NCI-H1694 treated with DMSO at 0.1 percent for 48 hours (cell line): ENCODE measurements around the gene ARRDC3.
"Not testable (repeated sequence)": the region's sequence is repeated elsewhere in the genome, so short reads cannot be mapped to it uniquely, and the experiment has no call there.

Source experiments
- DNase-seq: peaks from one replicate; lab custom pipeline; 2025; lab: John Stamatoyannopoulos, UW

Gene ARRDC3

GRCh38 chr5:91383027-91383955 is at the start of gene ARRDC3:
Gene ARRDC3, minus strand, starts transcription at chr5:91383317. Its CDS starts 225 bp downstream, at chr5:91383092.
- peak; percentile 86 for DNase-seq

DNA sequence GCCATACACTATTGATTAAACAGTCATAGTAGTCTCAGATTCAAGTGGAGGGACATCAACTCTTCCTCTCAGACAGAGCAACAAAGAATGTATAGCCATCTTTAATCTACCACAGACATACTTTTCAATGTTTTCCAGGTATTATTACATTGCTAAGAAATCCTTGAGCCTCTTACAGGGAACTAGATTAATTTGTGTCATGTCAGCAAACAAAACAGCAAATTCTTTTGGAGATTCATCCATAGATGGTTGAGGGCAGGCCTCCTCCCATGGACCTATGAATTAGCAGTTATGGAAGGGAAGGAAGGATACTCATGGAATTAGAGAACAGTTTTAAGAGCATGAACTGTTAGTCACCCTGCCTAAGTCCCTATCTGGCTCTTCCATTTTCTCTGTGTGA is 47.8 kb upstream of the ARRDC3 start:
- no peak for DNase-seq

DNA sequence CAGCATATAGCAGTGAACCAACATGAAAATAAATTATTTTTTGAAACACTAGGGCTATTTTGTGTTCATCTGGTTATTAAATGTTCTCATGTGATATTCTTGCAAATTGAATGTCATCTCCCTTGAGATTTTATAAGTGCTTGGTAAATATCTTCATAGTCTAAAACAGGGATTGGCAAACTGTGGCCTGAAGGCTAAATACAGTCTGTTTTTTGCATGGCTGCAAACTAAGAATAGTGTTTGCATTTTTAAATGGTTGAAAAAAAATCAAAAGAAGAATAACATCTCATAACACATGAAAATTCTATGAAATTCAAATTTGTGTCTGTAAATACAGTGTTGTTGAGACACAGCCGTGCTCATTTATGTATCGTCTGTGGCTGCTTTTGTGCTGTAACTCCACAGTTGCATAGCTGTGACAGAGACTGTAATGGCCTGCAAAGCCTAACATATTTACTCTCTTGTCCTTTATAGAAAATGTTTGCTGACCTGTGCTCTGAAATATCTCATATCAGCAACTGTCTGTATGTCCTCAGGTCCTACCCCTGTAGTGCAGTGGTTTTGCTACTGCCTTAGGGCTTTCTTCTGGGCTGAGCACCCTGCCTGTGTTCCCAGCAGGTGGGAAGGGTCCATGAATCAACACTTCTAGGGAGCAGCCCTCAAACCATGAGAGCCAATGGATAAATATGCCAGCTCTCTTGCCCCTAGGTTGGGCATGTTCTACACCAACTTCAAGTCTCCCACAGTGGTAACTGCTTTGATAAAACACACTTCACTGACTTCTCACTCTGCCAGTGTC is 41.7 kb upstream of the ARRDC3 start:
- no peak for DNase-seq

DNA sequence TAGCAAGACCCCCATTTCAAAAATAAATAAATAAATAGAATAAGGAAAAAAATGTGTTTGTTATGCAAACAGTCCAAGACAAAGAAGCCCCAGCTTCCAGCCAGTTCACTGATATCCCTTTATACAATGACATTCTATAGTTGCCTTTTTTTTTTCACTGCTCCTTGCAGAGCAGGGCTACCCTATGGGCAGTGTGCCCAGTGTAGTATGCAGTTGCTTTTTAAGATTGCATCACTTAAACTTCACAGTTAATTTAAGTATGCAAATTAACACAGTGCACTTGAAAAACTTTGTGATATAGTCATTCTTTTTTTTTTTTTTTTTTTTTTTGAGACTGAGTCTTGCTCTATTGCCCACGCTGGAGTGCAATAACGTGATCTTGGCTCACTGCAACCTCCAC is 40.8 kb upstream of the ARRDC3 start:
- no peak for DNase-seq

DNA sequence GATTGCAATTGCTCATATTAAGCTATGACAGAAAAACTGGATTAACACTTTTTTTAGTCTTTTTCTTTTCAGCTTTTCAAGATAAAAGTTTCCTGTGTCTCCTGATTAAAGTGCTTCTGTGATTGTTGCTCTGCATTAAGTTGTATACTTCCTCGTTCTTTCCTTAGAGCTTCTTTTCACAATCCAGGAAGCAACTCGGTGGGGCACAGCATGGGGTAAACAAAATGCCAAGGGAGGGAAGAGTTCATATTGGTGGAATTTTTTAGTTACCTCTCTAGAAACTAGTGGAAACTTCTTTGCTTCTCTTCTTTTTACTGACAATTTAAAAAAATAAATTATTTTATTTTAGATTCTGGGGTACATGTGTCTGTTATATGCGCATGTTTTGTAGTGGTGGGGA is 37.8 kb upstream of the ARRDC3 start:
- no peak for DNase-seq

GRCh38 chr5:91419571-91420537 is 36.7 kb upstream of the ARRDC3 start:
- peak; percentile 27 for DNase-seq

DNA sequence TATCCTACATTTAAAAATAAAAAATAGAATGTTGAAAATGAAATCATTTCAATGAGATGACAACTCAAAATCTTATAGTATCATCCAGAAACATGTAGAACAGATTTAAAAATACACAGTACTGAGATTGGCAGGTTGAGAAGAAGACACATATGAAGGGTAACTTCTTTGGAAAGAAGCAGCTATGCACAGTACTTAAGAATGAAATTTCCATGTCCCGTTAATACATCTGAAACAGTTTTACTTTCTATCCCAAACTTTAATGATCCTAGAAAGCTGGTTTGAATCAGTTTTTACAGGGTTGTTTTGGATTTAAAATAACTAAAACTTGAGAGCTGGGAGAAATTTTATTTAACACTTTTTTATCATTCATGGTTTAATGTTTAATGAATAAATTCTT is 36.0 kb upstream of the ARRDC3 start:
- DNase-seq = no peak

- DNase-seq = no peak
Observed at GRCh38 chr5:91418158-91418557, 35.0 kb upstream of the ARRDC3 start.

DNA sequence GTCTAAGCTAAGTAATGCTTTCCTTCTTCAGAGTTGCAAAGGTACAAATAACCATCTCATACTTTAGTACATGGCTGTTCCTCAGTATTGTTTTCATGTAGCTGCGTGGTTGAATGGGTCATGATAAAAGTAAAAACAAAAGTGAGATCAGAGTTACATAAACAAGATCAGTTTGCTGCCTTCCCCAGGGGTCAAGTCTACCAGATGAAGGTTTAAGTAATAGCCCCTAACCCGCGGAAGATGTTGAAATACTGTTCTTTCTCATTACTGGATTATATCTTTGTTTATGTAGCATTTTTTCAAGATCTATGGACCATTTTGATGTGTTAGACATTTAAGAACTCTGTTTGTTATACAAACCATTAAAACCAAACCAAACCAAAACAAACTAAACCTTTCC is 34.1 kb upstream of the ARRDC3 start:
- no peak for DNase-seq

- DNase-seq = no peak
Observed at GRCh38 chr5:91416491-91416890, 33.4 kb upstream of the ARRDC3 start.

DNA sequence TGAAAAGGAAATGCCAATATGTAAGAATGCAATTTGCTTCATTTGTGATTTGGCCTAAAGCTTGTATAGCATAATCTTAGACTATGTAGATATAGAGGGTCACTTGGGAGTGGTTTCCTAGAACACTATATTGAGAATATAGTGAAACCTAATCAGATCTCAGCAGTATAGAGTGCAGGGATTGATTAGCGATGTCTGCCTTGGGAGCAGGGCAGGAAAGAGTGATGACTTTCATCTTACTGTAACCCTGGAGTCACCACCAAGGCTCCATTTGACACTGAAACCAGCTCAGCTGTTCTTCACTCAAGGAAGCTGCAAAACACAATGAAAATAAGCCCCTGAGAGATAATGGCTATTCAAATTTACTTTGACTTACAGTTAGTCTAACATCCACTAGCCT is 26.2 kb upstream of the ARRDC3 start:
- DNase-seq = no peak

- DNase-seq = no peak
Observed at GRCh38 chr5:91408710-91409109, 25.6 kb upstream of the ARRDC3 start.

- no peak for DNase-seq
Observed at GRCh38 chr5:91407204-91407603, 24.1 kb upstream of the ARRDC3 start.

DNA sequence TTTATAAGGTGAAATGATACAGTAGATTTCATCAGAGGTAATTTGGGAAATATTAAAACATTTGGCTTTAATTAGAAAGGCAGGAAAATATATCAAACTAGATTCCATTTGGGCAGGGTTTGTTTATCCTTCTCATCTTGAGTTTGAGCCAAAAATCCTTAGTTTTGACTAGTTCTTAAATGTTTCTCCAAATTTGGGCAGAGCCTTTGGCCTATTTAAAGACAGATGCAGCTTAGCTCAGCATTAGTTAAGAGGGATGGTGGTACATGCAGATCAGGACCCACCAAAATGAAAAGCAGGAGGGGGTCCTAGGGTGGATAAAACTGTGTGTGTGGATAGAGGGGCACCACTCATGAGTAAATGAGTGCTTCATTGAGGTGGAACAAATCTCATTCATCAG is 20.3 kb upstream of the ARRDC3 start:
- no peak for DNase-seq

DNA sequence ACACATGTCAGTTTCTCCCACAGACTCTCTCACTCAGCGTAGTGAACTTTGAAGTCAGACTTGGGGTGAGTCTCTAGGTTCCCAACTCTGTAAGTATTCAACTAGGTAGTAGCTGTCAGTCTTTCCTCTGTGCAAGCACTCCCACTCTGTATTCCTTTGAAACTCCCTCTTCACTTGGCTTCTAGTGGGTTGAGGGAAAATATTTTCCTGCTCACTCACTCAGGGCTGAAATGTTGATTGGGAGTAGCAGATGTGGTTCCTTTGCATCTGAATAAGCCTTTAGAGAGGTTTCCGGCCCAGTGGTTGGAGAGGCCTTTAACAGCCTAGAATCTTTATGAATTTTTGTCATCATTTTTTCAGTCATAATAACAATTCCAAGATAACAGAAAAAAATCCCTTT is 18.1 kb upstream of the ARRDC3 start:
- DNase-seq = no peak

GRCh38 chr5:91397791-91398190 is 14.7 kb upstream of the ARRDC3 start:
- DNase-seq = no peak

GRCh38 chr5:91390268-91390667 is 7.2 kb upstream of the ARRDC3 start:
- no peak for DNase-seq

GRCh38 chr5:91389555-91389954 is 6.4 kb upstream of the ARRDC3 start:
- not testable (repeated sequence) for DNase-seq

- no peak for DNase-seq
Observed at GRCh38 chr5:91388362-91388761, 5.2 kb upstream of the ARRDC3 start.

GRCh38 chr5:91386120-91386519 is 3.0 kb upstream of the ARRDC3 start:
- DNase-seq = no peak

- DNase-seq = not testable (repeated sequence)
Observed at GRCh38 chr5:91385596-91385995, 2.5 kb upstream of the ARRDC3 start.
